SK-N-SH treated with all-trans-retinoic acid at 6 μM for 48 hours (cell line): ENCODE data around the gene IL20RB.

Experiments used
- ARNTL ChIP-seq: fragments of 450-650 bp; formaldehyde crosslinking; IDR thresholded peaks from 2 replicates; pipeline ENCODE4 v1.5.0; 2020; ENCODE audit warnings: low read depth, mild to moderate bottlenecking, moderate library complexity, borderline replicate concordance
- CSDC2 ChIP-seq: fragments of 250-450 bp; sonication (Bioruptor Pico); IDR thresholded peaks from 2 replicates; pipeline ENCODE4 v1.5.0; 2020; ENCODE audit warnings: mild to moderate bottlenecking, moderate library complexity
- ESRRG ChIP-seq: fragments of 250-450 bp; sonication (Bioruptor Pico); IDR thresholded peaks from 2 replicates; pipeline ENCODE4 v1.6.1; 2021; ENCODE audit warnings: mild to moderate bottlenecking
- OSR1 ChIP-seq: fragments of 250-450 bp; sonication (Bioruptor Pico); IDR thresholded peaks from 2 replicates; pipeline ENCODE4 v1.8.0; 2022; ENCODE audit warnings: moderate library complexity, mild to moderate bottlenecking, inconsistent platforms
- PATZ1 ChIP-seq: fragments of 250-450 bp; sonication (Bioruptor Pico); IDR thresholded peaks from 2 replicates; pipeline ENCODE4 v1.8.0; 2020; ENCODE audit warnings: mild to moderate bottlenecking, moderate library complexity, borderline replicate concordance
- PPARA ChIP-seq: fragments of 250-450 bp; sonication (Bioruptor Pico); IDR thresholded peaks from 2 replicates; pipeline ENCODE4 v1.5.0; 2020; ENCODE audit warnings: mild to moderate bottlenecking, borderline replicate concordance
- TOX ChIP-seq: fragments of 250-450 bp; sonication (Bioruptor Pico); IDR thresholded peaks from 2 replicates; pipeline ENCODE4 v1.8.0; 2021; ENCODE audit warnings: mild to moderate bottlenecking, moderate library complexity, borderline replicate concordance
- ZFP3 ChIP-seq: fragments of 250-450 bp; sonication (Bioruptor Pico); IDR thresholded peaks from 2 replicates; pipeline ENCODE4 v1.5.0; 2020; ENCODE audit warnings: mild to moderate bottlenecking, moderate library complexity
- ZFP30 ChIP-seq: fragments of 450-650 bp; formaldehyde crosslinking; IDR thresholded peaks from 2 replicates; pipeline ENCODE4 v1.5.0; 2022; ENCODE audit warnings: mild to moderate bottlenecking, moderate library complexity
- ZNF8 ChIP-seq: fragments of 450-650 bp; formaldehyde crosslinking; IDR thresholded peaks from 2 replicates; pipeline ENCODE4 v1.5.0; 2020; ENCODE audit warnings: mild to moderate bottlenecking, moderate library complexity

GRCh38 chr3:136947477-136947876 is 10.3 kb upstream of the IL20RB start:
- TF ChIP-seq PATZ1 (CRISPR knock-in tag) (no peak), ARNTL (CRISPR knock-in tag) (no peak), PPARA (CRISPR knock-in tag) (no peak), ZFP30 (CRISPR knock-in tag) (no peak), OSR1 (CRISPR knock-in tag) (no peak), ZNF8 (CRISPR knock-in tag) (no peak), CSDC2 (CRISPR knock-in tag) (no peak), ZFP3 (CRISPR knock-in tag) (no peak), ESRRG (no peak), TOX (no peak)
